HCT116 (cell line): ENCODE data around the gene RSRC1.

Experiments used
- ATF3 ChIP-seq: IDR thresholded peaks from 2 replicates; pipeline ENCODE4 v1.6.1; 2012
- CTCF ChIP-seq, 3 experiments: fragments of 200-600 bp in 1 of 3; sonication (generic) in 1 of 3; IDR thresholded peaks in 2 of 3; conservative IDR thresholded peaks in 1 of 3; 2 replicates each; pipeline ENCODE4 v1.5.1; 2012 to 2017; ENCODE audit warnings: low read depth in 2 of 3, low read length in 2 of 3, antibody characterized with exemption in 1 of 3, borderline replicate concordance in 1 of 3, control low read depth in 1 of 3, mild to moderate bottlenecking in 1 of 3, mixed read lengths in 1 of 3, mixed run types in 1 of 3, moderate library complexity in 1 of 3; ENCODE audit not compliant: insufficient read depth in 1 of 3
- EZH2 ChIP-seq: fragments of 200-600 bp; sonication (generic); IDR thresholded peaks from 2 replicates; pipeline ENCODE4 v1.6.1; 2017; ENCODE audit warnings: antibody characterized with exemption, mixed run types
- EZH2phosphoT487 ChIP-seq: fragments of 200-600 bp; IDR thresholded peaks from 2 replicates; pipeline ENCODE4 v1.6.1; 2018; ENCODE audit warnings: antibody characterized with exemption, borderline replicate concordance
- POLR2A ChIP-seq: IDR thresholded peaks from 2 replicates; pipeline ENCODE4 v1.7.0; 2011; ENCODE audit warnings: borderline replicate concordance; ENCODE audit not compliant: insufficient read depth, insufficient read length; ENCODE audit errors: extremely low read depth
- POLR2AphosphoS5 ChIP-seq: IDR thresholded peaks from 2 replicates; pipeline ENCODE4 v1.6.1; 2011; ENCODE audit warnings: mild to moderate bottlenecking, low read depth, low read length, moderate library complexity
- REST ChIP-seq: IDR thresholded peaks from 2 replicates; pipeline ENCODE4 v1.6.1; 2012; ENCODE audit warnings: low read depth
- SIN3A ChIP-seq: IDR thresholded peaks from 2 replicates; pipeline ENCODE4 v1.6.1; 2012; ENCODE audit warnings: low read depth
- ZBTB33 ChIP-seq: IDR thresholded peaks from 2 replicates; pipeline ENCODE4 v1.6.1; 2011; ENCODE audit warnings: mild to moderate bottlenecking, low read length, moderate library complexity; ENCODE audit not compliant: insufficient replicate concordance; ENCODE audit errors: extremely low read depth

GRCh38 chr3:158431829-158432228 is 321.9 kb downstream of the RSRC1 start:
- TF ChIP-seq POLR2A (no peak), SIN3A (no peak), ATF3 (no peak), CTCF (IDR thresholded peaks at IDR 0.05 in 2 of 3, conservative IDR thresholded peaks at IDR 0.05 in 1 of 3; ENCODE audit: borderline replicate concordance in 1 of 3, insufficient read depth in 1 of 3, low read depth in 2 of 3, low read length in 2 of 3) (no peak), EZH2 (no peak), EZH2phosphoT487 (no peak), REST (no peak), POLR2AphosphoS5 (no peak), ZBTB33 (no peak)
